ENCODE measurements around the gene RB1.
"Not testable (repeated sequence)": the region's sequence is repeated elsewhere in the genome, so short reads cannot be mapped to it uniquely, and the experiment has no call there.

Gene RB1

DNA sequence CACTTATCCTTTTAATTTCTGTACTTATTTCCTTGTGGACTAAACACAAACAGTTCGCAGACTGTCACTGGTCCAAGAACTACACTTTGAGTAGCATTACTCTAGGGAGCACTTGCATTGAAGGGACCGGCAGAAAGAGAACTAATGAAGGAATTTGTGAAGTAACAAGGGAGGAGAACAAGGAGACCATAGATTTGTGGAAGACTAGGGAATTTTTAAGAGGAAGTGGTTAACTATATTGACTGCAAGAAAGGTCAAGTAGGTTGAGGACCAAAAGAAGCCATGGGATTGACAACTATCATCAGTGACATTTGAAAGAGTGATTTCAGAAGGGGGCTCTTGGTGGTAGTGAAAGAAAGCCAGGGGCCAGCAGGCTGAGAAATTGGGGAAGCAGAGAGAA lies 4.0 kb upstream of the RB1 start:
- no peak for DNase-seq

DNA sequence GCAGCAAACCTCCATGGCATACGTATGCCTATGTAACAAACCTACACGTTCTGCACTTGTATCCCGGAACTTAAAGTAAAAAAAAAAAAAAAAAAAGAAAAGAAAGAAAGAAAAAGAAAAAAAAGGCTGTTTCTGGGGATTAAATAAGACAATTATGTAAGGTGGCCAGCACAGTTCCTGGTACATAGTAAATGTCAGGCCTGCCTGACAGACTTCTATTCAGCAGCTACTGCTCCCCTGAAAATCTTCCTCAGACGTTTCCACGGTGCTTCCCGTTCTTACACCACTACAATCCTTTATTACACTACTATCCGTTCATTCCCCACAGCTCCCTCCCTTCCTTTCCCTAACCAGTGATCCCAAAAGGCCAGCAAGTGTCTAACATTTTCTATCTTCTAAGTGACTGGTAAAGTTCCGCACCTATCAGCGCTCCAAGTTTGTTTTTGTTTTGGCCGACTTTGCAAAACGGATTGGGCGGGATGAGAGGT lies 636 bp upstream of the RB1 start:
- DNase-seq: no peak

DNA sequence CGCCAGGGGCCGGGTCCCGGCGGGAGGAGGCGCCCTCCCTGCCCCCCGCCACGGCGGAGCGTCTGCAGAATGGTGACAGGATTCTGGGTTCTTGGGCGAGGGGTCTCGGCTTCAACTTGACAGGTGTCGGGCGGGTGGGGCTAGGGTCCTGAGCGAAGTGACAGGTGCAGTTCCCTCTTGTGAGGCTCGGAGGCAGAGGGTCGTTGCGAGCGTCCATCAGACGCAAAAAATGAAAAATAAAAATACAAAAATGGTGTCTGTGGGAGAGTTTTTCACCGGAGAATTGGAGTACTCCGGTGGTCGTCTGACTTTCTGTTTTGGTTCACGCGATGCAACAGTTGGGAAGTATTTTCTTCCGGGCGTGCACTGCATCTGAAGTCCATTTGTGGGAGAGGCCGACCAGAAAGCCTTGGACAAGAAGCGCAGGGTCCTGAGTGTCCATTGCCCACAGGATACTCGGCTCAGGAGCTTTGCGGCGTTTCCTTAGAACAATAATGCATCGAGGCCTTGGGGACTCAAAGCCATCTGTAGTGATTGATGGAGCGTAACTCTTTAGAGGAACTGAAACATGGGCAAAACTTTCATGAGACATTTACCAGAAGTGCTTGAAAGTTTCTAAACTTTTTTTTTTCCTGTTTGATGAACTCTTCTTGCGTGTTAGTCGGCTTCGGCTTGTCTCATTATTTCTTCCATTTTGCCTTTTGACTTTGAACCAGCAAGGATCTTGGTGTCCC lies 759 bp downstream of the RB1 start:
- DNase-seq: peak; percentile 34

DNA sequence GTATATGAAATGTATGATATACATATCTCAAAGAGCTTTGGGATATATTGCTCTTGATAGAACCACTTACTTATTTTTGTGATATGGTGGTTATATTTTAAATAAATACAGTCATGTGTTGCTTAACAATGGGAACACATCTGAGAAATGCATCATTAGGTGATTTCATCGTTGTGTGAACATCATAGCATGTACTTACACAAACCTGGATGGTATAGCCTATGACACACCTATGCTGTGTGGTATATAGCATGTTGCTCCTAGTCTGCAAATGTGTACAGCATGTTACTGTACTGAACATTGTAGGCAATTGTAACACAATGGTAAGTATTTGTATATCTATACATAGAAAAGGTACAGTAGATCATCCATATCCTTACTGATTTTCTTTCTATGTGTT lies 7.7 kb downstream of the RB1 start:
- DNase-seq: no peak

DNA sequence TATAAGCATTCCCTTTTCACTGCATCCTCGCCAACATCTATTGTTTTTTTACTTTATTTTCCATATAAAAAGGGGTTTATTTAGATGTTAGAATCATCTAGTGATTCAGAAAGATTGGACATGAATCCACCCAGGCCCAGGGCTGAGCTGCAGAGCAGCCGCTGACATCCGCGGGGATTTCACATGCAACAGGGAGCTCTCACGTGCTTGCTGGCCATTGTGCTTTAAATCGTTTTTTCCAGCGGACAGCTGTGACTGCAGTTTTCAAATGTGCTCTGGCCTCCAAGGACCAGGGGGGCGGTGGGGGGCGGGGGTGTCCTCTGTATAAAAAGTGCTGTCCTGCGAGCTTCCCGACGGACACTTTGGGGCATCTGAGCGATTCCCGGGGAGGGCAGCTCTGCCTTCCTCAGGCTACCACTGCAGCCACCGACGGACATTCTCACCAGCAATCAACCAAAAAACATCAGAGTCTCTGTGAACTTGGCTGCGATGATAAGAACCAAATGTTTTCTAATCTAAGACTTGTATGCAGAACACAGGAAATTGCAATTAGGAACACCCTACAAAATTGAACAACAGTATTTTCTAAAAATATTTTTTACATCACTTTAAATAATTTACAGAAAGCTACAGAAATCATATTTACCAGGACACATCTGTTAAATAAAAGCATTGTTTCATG lies 12.6 kb downstream of the RB1 start:
- no peak for DNase-seq

DNA sequence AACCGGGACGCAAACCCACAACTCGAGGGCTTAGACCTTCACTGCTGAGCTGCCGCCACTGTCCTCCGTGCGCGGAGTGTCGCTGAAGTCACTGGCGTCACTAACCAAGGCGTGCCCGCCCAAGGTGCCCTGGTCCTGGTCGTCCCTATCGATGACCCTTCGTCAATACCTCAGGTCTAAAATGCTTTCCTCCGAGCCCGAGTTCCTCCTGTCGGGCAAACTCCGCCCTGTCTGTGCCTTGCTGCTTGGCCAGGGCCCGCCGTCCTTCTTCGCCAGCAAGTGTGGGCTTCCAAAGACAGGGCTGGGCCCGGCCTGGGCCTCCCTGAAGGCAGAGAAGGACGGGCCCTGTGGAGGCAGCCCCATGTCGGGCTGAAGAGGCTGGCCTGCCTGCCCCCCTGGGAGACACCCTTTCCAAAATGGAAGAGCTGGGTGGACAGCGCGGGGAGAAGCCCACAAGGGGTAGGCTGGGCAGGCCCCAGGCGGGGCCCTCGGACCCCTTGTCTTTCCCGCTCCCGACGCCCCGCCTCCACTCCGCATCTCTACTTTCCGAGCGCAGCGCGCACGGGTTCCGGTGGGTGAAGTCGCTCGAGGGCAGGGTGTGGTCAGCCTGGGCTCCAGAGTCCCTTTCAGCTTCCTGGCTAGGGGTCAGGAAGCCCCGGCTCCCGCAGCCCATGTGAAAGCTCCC lies 13.4 kb downstream of the RB1 start:
- DNase-seq: no peak

DNA sequence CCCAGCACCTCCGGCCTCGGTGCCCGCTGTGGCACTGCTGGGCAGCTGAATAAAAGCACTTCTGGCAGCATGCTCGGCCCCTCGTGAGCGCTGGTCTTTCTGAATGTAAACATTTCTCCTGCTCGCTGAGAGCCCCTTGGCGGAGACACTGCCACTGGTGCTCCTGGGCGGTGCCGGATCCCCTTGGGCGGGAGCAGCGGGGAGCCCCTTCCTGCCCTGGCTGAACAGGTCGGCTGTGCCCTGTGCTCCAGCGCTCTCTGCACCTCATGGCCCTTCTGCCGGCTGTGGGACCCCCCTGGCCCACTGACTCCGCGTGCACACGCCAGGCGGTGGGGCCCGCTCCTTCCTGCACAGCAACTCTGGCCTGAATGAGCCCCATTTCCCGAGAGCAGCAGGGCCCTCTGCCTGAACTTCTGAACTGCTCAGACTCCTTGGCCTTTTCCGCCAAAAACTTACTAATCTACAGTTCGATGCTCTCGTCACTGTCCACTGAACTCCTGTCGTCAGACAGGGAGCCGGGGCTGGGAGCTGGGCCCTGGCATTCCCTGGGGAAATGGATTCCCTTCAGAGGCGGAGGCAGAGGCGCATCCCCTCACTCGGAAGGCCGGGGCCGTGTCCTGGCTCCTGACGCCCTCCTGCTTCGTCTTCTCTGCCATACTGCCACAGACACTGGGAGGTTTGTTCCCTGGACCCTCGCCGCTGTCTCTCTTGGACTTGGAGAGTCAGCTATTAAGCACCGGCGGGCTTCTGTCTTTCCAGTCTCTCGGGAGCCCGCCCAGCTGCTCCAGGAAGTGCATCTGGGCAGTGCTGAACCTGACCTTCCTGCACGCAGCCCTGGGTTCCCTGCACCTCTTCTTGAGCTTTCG lies 14.2 kb downstream of the RB1 start:
- no peak for DNase-seq

DNA sequence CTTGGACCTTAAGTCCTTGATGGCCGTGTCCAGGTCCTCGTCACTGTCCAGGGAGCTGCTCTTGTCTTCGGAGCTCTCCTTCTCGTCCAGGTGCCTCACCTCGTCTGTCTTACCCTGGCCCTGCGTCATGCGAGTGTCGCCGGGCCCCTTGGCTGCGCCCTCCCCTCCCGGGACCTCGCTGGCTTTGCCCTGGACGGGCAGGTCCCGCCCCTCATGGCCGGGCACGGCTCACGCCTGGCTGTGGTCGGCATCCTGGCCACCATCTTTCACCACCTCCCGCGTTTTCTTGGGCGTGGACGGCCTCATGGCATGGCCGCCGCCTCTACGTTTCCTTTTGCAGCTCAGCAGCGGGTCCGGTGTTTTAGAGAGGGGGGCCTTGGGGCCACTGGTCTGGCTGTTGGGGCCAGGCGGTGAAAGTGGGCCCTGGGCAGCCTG lies 14.8 kb downstream of the RB1 start:
- no peak for DNase-seq

DNA sequence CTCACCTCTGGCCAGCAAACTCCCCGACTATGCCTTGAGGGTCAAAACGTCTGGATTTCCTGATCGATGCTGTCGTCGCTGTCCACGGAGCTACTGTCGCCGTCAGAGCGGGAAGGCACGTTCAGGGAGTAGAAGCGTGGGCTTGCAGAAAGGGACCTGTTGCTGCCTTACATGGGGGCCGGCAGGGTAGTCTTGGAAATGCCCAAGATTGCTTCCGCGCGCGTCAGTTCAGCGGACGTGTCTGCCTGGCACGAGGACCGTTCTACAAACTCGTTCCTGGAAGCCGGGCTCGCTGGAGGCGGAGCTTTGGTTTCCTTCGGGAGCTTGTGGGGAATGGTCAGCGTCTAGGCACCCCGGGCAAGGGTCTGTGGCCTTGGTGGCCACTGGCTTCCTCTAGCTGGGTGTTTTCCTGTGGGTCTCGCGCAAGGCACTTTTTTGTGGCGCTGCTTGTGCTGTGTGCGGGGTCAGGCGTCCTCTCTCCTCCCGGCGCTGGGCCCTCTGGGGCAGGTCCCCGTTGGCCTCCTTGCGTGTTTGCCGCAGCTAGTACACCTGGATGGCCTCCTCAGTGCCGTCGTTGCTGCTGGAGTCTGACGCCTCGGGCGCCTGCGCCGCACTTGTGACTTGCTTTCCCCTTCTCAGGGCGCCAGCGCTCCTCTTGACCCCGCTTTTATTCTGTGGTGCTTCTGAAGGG lies 15.4 kb downstream of the RB1 start:
- peak; percentile 31 for DNase-seq

DNA sequence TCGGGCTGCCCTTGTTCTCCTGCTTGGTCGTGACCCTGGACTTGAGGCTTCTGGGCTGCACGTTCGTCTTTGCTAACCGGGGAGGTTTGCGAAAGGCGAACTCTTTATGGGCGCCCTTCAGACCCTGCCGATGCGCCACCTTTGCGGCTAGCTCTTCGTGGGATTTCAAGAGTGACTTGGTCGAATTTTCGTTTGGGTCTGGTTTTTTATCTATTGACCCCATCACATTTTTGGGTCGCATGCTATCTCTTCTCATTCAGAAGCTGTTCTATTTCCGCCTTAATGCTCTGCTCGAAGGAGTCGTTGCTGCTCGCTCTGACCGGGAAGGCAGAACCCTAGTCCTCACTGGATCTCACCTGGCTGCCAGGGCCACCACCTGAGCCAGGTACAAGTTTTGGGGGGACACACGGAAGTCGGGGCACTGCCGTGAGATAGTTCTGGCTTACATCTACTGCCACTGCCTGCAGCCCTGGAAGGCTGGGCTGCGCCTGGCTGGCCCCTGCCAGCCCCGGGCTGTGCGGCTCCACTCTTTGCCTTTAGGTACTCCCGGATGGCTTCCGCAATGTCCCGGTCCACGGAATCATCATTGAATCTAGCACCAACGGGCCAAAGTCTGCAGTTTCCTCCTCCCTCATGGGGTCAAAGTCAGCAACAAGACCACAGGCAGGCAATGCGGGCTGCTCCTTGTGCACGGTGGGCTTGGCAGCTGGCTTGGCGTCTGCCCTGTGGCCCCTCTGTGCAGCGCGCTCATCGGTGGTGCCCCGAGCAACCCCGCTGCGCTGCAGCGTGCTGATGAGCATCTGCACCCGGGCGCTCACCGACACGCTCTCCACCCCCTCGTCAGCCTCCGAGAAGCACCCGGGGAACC lies 16.2 kb downstream of the RB1 start:
- DNase-seq: no peak

DNA sequence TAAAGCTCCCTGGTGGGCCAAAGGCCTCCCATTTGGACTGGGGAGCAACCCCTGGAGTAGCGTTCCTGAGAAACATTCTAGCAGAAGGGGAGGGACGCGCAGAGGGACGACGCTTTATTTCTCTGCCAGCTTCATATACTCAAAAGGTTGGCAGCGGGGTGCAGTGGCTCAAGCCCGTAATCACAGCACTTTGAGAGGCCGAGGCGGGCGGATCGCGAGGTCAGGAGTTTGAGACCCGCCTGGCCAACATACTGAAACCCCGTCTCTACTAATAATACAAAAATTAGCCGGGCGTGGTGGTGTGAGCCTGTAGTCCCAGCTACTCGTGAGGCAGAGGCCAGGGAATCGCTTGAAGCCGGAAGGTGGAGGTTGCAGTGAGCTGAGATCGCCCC lies 16.8 kb downstream of the RB1 start:
- DNase-seq: no peak

DNA sequence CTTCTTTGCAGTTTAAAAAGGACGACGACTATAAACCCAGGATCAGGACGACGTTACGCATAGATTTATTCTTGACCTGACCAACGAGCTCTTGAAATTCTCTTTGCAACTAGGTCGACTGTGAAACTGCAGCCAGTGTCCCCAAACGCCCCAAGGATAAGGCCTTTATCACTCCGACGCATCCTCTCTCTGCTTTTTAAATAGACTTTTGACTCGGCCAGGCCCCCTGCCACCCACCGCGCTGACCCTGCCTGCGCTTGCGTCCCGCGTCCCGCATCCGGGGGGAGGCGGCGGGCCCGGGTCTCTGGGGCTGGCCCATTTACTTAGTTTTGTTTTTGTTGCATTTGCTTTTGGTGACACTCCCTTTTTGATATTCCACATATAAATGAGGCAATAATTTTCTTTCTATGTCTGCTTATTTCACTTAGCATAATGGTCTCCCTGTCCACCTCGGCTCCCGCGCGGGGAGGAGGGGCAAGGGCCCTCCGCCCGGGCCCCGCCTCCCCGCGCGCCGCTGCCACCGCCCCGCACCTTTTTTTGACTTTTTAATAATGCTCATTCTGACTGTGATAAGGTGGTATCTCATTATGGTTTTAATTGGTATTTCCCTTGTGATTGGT lies 17.4 kb downstream of the RB1 start:
- no peak for DNase-seq

DNA sequence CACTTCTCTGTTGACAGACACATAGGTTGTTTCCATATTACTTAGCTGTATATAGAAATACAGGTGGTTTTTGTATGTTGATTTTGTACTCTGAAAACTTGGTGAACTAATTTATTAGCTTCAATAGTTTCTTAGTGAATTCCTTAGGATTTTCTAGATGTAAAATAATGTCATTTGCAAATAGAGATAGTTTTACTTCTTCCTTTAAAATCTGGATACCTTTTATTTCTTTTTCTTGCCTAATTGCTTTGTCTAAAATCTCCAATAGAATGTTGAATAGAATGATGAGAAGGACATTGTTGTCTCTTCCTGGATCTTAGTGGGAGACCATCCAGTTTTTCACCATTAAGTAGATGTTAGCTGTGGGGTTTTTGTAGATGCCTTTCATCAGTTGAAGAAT lies 18.7 kb downstream of the RB1 start:
- DNase-seq: no peak

DNA sequence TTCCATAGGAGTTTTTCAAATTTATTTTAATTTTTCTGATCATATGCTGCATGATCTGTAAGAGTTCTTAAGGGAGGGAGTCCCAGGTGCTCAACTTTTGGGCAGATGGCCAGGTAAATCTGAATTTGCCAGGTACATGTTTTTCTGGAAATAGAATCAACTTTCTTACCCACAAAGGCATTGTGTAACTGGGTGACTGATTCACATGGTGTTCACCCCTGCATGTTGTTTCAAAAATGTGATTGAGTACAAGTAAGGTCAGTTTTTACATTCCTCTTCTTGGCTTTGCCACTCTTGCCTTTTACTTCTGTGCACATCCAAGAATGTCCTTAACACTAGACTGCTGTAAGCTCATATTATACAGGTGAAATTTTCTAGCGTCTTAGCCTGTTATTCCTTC lies 30.4 kb downstream of the RB1 start:
- DNase-seq: no peak

DNA sequence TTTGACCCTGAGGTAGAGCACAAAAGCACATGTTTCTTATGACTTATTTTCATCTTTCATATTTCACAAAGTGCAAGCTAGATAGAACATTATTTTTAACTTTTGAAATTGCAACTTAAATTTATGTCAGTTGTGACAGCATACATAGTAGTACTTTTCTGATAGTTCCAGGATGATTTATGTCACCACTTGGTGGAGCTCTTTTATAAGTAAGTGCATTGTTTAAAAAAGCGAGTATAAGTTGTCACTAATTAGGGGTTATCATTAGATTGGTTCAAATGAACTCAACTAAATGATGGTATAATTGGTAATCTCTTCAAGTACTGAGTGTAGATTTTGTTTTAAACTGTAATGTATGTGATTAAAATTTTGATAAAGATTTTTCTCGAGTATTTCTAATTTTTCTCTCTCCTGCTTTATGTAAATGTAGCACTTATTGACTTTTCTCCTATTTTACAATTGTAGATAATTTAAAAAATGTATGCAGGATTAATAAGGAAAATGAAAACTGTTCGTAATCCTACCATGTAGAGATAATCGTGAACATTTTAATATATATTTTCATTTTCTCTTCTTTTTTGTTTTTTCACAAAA lies 31.1 kb downstream of the RB1 start:
- DNase-seq: peak; percentile 41

DNA sequence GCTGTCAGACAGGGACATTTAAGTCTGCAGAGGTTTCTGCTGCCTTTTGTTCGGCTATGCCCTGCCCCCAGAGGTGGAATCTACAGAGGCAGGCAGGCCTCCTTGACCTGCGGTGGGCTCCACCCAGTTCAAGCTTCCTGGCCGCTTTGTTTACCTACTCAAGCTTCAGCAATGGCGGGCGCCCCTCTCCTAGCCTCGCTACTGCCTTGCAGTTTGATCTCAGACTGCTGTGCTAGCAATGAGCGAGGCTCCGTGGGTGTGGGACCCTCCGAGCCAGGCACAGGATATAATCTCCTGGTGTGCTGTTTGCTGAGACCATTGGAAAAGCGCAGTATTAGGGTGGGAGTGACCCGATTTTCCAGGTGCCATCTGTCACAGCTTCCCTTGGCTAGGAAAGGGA lies 35.6 kb downstream of the RB1 start:
- not testable (repeated sequence) for DNase-seq

DNA sequence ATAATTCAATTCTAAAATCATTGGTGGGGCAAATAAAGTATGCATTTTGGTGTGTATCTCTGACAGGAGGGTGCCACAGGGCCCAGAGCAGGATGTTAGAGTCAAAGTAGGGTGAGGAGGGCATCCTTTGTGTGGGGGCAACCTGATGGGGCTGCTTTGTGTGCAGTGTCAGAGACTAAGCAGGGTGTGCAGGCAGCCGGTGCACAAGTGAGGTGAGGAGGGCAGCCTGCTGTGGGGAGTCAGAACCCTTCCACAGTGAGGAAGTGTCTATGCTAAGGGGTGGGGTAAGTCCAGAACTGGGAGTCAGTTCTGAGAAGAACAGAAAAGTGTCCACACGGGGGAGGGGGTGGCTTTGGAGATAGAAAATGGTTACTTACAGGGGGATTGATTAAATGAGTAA lies 40.7 kb downstream of the RB1 start:
- no peak for DNase-seq

DNA sequence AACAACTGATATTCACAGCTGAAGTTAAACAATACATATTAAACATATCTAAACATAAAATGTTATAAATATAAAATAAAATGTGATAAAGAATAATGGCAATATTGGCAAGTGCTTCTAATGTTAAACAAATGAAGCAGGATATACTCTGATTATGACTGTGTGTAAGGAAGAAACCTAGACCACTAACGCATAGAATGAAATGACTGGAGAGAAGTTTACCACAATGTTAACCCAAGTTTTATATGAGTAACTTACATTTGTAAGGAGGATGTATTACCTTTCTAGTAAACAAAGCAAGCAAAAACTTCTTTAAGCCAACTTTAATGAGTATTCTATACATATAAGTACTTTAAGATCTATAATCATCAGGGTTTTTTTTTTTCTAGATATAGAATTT lies 43.0 kb downstream of the RB1 start:
- DNase-seq: no peak

DNA sequence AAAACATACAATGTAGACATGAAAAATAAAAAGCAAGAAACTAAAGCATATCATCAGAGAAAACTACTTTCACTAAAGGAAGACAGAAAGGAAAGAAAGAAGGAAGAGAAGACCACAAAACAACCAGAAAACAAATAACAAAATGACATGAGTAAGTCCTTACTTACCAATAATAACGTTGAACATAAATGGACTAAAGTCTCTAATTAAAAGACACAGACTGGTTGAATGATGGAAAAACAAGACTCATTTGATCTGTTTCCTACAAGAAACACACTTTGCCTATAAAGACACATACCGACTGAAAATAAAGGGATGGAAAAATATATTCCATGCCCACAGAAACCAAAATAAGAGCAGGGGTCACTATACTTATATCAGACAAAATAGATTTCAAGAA lies 46.0 kb downstream of the RB1 start:
- no peak for DNase-seq

DNA sequence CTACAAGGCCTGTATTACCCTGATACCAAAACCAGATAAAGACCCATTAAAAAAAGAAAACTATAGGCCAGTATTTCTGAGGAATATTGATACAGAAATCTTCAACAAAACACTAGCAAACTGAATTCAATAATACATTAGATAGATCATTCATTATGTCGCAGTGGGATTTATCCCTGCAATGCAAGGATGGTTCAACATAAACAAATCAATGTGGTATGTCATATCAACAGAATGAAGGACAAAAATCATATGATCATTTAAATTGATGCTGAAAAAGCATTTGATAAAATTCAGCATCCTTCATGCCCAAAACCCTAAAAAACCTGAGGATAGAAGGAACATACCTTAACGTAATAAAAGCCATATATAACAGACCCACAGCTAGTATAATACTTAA lies 50.0 kb downstream of the RB1 start:
- DNase-seq: no peak

DNA sequence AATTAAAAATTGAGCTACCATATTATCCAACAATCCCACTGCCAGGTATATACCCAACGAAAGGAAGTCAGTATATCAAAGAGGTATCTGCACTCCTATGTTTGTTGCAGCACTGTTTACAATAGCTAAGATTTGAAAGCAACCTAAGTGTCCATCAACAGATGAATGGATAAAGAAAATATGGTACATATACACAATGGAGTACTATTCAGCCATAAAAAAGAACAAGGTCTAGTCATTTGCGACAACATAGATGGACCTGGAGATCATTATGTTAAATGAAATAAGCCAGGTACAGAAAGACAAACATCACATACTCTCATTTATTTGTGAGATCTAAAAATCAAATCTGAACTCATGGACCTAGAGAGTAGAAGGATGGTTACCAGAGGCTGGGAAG lies 52.0 kb downstream of the RB1 start:
- DNase-seq: not testable (repeated sequence)

Measured in fibroblast of skin of right biceps (primary cell).